Sigmoid colon (tissue), 7 donors: ENCODE data around the gene TJP2. TPM values are rescaled to one million over a fixed set of nuclear protein-coding genes. Genes with fewer than 3 reads are reported as not detected.

Experiments
- DNase-seq: peaks from one replicate; pipeline ENCODE4 v3.0.0-alpha.2; 2019
- H3K27ac ChIP-seq, 4 donors: fragments of 200-600 bp; sonication (generic); one replicate each; pipeline ENCODE4 v1.5.1; 2016 to 2019; ENCODE audit warnings: mild to moderate bottlenecking in 1 of 4
- H3K27me3 ChIP-seq, 3 donors: fragments of 200-600 bp; sonication (generic); one replicate each; pipeline ENCODE4 v1.5.1; 2019; ENCODE audit warnings: mild to moderate bottlenecking in 1 of 3
- H3K36me3 ChIP-seq, 4 donors: fragments of 200-600 bp; sonication (generic); one replicate each; pipeline ENCODE4 v1.5.1; 2016 to 2019
- H3K4me1 ChIP-seq, 4 donors: fragments of 200-600 bp; sonication (generic); one replicate each; pipeline ENCODE4 v1.5.1; 2017 to 2019
- H3K4me3 ChIP-seq, 4 donors: fragments of 200-600 bp; sonication (generic); one replicate each; pipeline ENCODE4 v1.5.1; 2017 to 2019; ENCODE audit warnings: mild to moderate bottlenecking in 2 of 4, moderate library complexity in 1 of 4
- H3K9me3 ChIP-seq, 4 donors: fragments of 200-600 bp in 3 of 4; sonication (generic) in 3 of 4; one replicate each; pipeline versions ENCODE4 v1.5.1 to v1.6.1; 2013 to 2019
- CTCF ChIP-seq, 4 experiments: fragments of 450-650 bp in 3 of 4; fragments of 200-600 bp in 1 of 4; IDR thresholded peaks; one replicate each; pipeline ENCODE4 v1.5.1; 2016 to 2019; ENCODE audit warnings: antibody characterized with exemption in 4 of 4, mild to moderate bottlenecking in 3 of 4, moderate library complexity in 2 of 4
- EP300 ChIP-seq, 4 donors: sonication (generic); formaldehyde crosslinking; IDR thresholded peaks; one replicate each; pipeline ENCODE4 v1.6.1; 2017; ENCODE audit warnings: antibody characterized with exemption in 4 of 4
- POLR2A ChIP-seq, 2 donors: fragments of 450-650 bp; IDR thresholded peaks; one replicate each; pipeline ENCODE4 v1.6.1; 2016; ENCODE audit warnings: antibody characterized with exemption in 2 of 2, mild to moderate bottlenecking in 2 of 2, moderate library complexity in 2 of 2
- POLR2AphosphoS5 ChIP-seq, 4 donors: sonication (generic); formaldehyde crosslinking; IDR thresholded peaks; one replicate each; pipeline ENCODE4 v1.6.1; 2017; ENCODE audit warnings: antibody characterized with exemption in 4 of 4
- WGBS, 2 donors: extraction: QIAGEN DNeasy Blood & Tissue Kit; methylation state at CpG; one replicate each; pipeline ENCODE4 v1.1.7; 2013; 5-methylcytosine and 5-hydroxymethylcytosine counted together
- intact Hi-C: fragments of 100-400 bp; cut with DNase I; formaldehyde crosslinking; loops from one replicate; pipeline ENCODE4 v1.15.1; 2023
- polyA plus RNA-seq, 3 donors: library from polyadenylated mRNA; stranded (reverse); fragments of 200-250 nt; gene quantifications; one replicate each; pipeline ENCODE4 v1.2.3, GENCODE V29; 2013
- total RNA-seq, 4 donors: library from RNA; depleted of rRNA; stranded (reverse); fragments of >200 nt; gene quantifications; one replicate each; pipeline ENCODE4 v1.1.0, GENCODE V29; 2016
- donor health status: healthy with polysubstance abuse.
- donor health status: Bipolar disorder and iron deficiency.
- donor health status: healthy.

Gene TJP2
- total and polyA plus RNA-seq, 7 donors = 16.1 to 46.5 (median 27.8) TPM

- intact Hi-C loops = no loop called here
- 89 to 93% methylated on average over 1 of the region's 1 CpG for WGBS, 2 donors
- no peak for DNase-seq
- H3K27me3 ChIP-seq = no peaks in the 10 kb centered on the region
- peaks cover 0 to 19% (median 11%) of the 10 kb centered on the region in 4 donors for H3K4me1 ChIP-seq
- H3K4me3 ChIP-seq = no peak overlapping the region
- H3K36me3 ChIP-seq = no peaks in the 10 kb centered on the region
- H3K27ac ChIP-seq = no peak overlapping the region
- TF ChIP-seq POLR2A (IDR thresholded peaks at IDR 0.05) (no peak), EP300 (IDR thresholded peaks at IDR 0.05) (no peak), CTCF (IDR thresholded peaks at IDR 0.05) (no peak), POLR2AphosphoS5 (IDR thresholded peaks at IDR 0.05) (no peak)
- H3K9me3 ChIP-seq = no peaks in the 10 kb centered on the region
These were observed 3.8 kb upstream of the TJP2 start for GRCh38 chr9:69170231-69170630.

- peak in 1 of 4 donors; percentile 50 for TF ChIP-seq POLR2AphosphoS5 (IDR thresholded peaks at IDR 0.05)
- no peak for TF ChIP-seq EP300 (IDR thresholded peaks at IDR 0.05)
- TF ChIP-seq CTCF (IDR thresholded peaks at IDR 0.05) = no peak
- TF ChIP-seq POLR2A (IDR thresholded peaks at IDR 0.05) = no peak
- H3K36me3 ChIP-seq = no peaks in the 10 kb centered on the region
- DNase-seq = no peak
- no peak overlapping the region for H3K4me3 ChIP-seq
- 84 to 90% methylated on average over 7 of the region's 7 CpGs for WGBS, 2 donors
- H3K27me3 ChIP-seq = no peaks in the 10 kb centered on the region
- H3K4me1 ChIP-seq = peaks cover 0 to 25% (median 11%) of the 10 kb centered on the region in 4 donors
- intact Hi-C loops = no loop called here
- no peaks in the 10 kb centered on the region for H3K9me3 ChIP-seq
- H3K27ac ChIP-seq = no peak overlapping the region
These were observed 3.0 kb upstream of the TJP2 start for GRCh38 chr9:69171049-69171448.

GRCh38 chr9:69171517-69171916 is 2.6 kb upstream of the TJP2 start:
- 94 to 96% methylated on average over 6 of the region's 6 CpGs for WGBS, 2 donors
- no peak overlapping the region for H3K27ac ChIP-seq

GRCh38 chr9:69172895-69173294 is 1.2 kb upstream of the TJP2 start:
- intact Hi-C loops = no loop called here
- H3K36me3 ChIP-seq = no peaks in the 10 kb centered on the region
- 83 to 92% methylated on average over 6 of the region's 6 CpGs for WGBS, 2 donors
- TF ChIP-seq POLR2A (IDR thresholded peaks at IDR 0.05) = no peak
- no peak for TF ChIP-seq CTCF (IDR thresholded peaks at IDR 0.05)
- no peak for TF ChIP-seq EP300 (IDR thresholded peaks at IDR 0.05)
- TF ChIP-seq POLR2AphosphoS5 (IDR thresholded peaks at IDR 0.05) = no peak
- no peaks in the 10 kb centered on the region for H3K9me3 ChIP-seq
- no peaks in the 10 kb centered on the region for H3K27me3 ChIP-seq
- DNase-seq = no peak
- H3K27ac ChIP-seq = peak overlapping the region in 1 of 4 donors; percentile 87
- H3K4me1 ChIP-seq = peaks cover 0 to 25% (median 11%) of the 10 kb centered on the region in 4 donors
- H3K4me3 ChIP-seq = no peak overlapping the region

More at GRCh38 chr9:69171517-69171916, 2.6 kb upstream of the TJP2 start:
- Histone ChIP-seq H3K9me3 (no peaks in the 10 kb centered on the region), H3K36me3 (no peaks in the 10 kb centered on the region), H3K4me3 (no peak overlapping the region), H3K4me1 (peaks cover 0 to 25% (median 11%) of the 10 kb centered on the region in 4 donors), H3K27me3 (no peaks in the 10 kb centered on the region)
- TF ChIP-seq POLR2AphosphoS5 (IDR thresholded peaks at IDR 0.05) = no peak
- no peak for TF ChIP-seq POLR2A (IDR thresholded peaks at IDR 0.05)
- no peak for TF ChIP-seq EP300 (IDR thresholded peaks at IDR 0.05)
- TF ChIP-seq CTCF (IDR thresholded peaks at IDR 0.05) = no peak
- intact Hi-C loops = no loop called here
- DNase-seq = no peak

GRCh38 chr9:69173497-69173890 is 583 bp upstream of the TJP2 start:
- H3K9me3 ChIP-seq = no peaks in the 10 kb centered on the region
- H3K27me3 ChIP-seq = no peaks in the 10 kb centered on the region
- TF ChIP-seq POLR2A (IDR thresholded peaks at IDR 0.05) = no peak
- TF ChIP-seq POLR2AphosphoS5 (IDR thresholded peaks at IDR 0.05) = peak in 1 of 4 donors; percentile 29
- TF ChIP-seq EP300 (IDR thresholded peaks at IDR 0.05) = no peak
- TF ChIP-seq CTCF (IDR thresholded peaks at IDR 0.05) = no peak
- DNase-seq = no peak
- intact Hi-C loops = no loop called here
- H3K36me3 ChIP-seq = no peaks in the 10 kb centered on the region
- H3K27ac ChIP-seq = peak overlapping the region; percentile 59 to 87 (median 66)
- H3K4me1 ChIP-seq = peaks cover 0 to 25% (median 11%) of the 10 kb centered on the region in 4 donors
- H3K4me3 ChIP-seq = peak overlapping the region; percentile 41 to 80 (median 64)
- 34 to 69% methylated on average over 17 of the region's 17 CpGs for WGBS, 2 donors
